NAMALWA (cell line): ENCODE data around the gene PPP2CA.
"Not testable (repeated sequence)": the region's sequence is repeated elsewhere in the genome, so short reads cannot be mapped to it uniquely, and the experiment has no call there.

Experiments
- DNase-seq: peaks from one replicate; pipeline ENCODE4 v3.0.0-alpha.2; 2015; ENCODE audit warnings: low spot score

Gene PPP2CA

DNA sequence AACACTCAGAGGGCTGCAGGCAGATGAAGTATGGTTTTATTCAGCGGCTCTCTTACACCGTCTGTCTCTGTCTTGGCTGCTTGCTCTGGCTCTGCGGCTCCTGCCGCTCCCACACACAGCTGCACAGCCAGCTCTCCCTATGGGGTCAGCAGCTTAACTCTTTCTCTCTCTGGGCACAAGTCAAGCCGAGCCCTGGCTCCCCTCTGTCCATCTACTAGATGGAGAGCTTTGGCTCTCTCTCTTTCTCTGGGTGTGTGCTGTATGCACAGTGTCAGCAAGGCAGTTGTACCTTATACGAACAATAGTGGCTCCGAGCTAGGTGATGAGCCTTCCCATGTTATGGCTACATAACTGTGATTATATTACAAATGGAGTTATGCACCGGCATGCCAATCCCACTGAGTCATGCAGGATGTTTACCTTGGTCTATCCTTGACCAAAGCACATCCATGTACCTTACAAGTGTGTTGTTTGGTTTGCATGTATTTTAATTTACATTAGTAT, 19.3 kb upstream of the PPP2CA start:
- DNase-seq: no peak

DNA sequence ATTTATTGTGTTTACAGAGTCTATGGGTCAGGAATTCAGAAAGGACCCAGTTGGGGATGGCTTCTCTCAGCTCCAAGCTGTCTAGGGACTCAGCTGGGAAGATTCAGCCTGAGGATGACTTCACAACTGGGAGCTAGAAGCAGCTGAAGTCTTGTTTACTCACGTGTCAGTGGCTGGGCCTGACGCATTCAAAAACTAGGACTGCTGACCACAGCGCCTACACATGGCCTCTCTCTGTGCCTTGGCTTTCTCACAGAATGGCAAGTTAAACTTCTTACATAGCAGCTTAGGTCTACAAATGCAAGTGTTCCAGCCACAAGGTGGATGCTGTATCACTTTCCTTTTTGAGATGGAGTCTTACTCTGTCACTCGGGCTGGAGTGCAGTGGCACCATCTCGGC, 16.3 kb upstream of the PPP2CA start:
- no peak for DNase-seq

DNA sequence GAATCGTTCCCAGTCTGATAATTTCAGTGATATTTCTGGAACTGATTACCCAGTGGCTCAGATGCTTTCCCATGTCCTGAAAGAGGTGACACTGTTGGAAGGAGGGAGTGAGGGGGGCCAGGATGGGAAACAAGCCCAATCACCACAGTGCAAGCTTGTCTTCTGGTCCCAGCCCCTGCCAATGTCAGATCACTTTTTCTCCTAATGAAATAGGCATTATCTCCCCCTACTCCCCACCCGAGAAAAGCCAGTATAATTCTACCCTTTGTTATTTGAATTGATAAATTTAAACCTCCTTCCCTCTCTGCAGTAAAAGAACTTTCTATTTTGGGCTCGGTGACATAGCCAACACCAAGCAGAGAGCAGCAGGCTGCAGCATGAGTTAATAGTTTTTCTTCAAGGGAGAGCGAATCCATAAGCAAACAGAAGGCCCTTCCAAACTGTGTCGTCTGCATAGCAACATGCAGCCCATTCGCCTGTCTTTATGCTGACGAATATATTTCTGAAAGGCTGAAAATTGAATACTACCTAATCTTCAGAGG, 14.6 kb upstream of the PPP2CA start:
- no peak for DNase-seq

DNA sequence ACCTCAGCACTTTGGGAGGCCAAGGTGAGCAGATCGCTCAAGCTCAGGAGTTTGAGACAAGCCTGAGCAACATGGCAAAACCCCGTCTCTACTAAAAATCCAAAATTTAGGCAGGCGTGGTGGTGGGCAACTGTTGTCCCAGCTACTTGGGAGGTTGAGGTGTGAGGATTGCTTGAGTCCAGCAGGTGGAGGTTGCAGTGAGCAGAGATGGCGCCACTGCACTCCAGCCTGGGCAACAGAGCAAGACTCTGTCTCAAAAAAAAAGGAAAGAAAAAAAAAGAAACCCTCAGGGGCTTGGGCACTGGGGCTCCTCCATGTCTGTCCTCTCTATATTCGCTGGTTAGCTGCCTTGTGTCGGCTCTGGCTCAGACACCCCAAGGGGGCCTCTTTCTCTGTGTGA, 10.9 kb upstream of the PPP2CA start:
- no peak for DNase-seq

DNA sequence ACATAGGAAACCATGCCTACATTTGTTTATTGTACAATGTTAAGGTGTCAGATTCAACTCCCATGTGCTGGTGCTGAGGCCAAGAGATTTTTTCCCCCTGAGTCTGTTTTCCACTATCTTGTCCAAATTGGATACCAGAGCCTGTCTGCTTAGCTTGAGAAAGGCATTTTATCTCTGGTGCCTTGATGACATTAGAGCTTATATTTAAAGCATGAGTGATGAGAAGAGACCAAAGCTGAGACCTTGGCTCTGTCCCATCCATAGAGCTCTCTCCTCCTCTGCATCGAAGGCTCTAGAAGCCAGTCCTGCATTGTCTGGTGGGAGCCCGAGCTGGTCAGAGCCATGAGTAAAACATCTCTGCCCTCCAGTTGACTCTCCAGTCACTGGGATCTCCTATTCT, 10.4 kb upstream of the PPP2CA start:
- DNase-seq: no peak

DNA sequence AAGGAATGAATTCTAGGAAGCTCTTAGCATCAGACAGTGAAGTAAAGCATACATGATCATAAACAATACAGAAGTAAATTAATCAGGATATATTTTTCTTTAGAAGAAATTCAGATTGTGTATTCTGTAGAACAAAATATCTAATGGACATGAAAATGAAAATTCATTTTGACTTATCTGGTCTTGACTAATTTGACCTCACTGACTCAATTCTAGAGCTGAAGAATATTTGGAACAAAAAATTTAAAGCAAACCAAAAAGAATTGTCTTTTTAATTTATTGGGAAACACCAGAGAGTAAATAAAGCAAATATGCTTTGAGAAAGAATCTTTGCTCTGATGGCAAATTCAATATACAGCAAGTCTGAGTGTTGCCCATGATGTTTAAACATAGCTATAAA, 2.8 kb upstream of the PPP2CA start:
- DNase-seq: no peak

DNA sequence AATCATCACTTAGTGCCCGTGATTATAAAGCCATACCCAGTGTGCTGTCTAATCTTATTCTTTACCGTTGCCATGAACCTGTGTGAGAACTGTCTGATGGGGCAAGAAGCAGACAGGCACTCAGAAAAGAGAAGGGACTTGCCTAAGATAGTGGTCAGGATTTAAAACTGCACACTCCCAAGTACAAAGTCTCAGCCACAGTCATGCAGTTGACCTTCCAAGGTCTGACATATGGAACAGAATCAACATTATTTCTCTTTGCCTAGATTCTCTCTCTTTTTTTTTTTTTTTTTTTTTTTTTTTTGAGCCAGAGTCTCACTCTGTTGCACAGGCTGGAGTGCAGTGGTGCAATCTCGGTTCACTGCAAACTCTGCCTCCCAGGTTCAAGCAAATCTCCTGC, 1.9 kb upstream of the PPP2CA start:
- DNase-seq: no peak

DNA sequence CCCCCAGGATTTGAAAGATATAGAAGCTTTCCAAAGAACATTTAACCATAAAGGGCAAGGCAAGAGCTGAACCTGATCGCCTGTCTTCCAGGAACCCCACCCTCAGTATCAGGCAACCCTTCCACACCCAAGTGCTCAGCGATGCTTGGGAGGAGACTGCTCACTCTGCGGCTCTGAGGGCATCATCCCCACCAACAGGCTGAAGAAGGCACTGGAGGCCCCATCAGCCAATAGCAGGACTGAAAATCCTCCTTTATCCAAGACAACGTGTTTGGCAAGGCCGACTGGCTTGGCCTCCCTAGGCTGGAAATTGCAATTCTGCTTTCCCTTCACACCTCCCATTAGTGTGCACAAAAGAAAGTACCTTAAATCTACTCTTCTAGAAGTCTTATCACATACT, 1.4 kb upstream of the PPP2CA start:
- peak; percentile 25 for DNase-seq

DNA sequence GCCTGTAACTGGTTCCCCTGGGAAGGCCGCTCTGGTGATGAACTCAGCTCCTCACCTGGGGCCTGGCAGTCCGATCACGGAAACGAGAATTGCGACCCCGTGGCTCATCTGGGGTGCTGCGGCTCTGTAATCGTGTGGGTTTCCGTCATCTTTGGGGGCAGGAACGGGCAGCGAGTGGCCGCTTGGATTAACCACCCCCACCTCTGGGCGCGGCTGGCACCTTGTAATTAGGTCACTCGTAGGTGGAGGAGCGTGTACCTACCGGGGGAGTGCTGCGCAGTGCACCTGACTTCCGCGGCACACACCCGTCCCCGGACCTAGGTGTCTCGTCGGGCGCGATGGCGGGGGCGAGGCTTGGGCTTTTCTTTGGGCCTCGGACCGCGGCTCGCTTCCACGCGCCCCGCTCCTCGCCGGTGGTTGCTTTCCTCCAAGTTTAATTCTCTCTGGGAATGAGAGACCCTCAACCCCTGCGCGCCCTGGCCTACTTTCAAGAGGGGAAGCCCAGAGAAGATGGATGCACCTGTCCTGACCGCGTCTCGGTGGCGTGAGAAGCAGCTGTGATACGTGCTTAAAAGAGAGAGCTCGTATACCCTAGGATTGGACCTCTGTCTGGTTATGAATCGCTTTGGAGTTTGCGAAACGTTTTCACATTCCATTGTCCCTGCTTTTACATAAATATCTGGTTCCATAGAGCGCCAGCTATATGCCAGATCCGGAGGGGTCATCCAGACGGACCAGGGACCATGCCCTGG, 744 bp upstream of the PPP2CA start:
- no peak for DNase-seq

DNA sequence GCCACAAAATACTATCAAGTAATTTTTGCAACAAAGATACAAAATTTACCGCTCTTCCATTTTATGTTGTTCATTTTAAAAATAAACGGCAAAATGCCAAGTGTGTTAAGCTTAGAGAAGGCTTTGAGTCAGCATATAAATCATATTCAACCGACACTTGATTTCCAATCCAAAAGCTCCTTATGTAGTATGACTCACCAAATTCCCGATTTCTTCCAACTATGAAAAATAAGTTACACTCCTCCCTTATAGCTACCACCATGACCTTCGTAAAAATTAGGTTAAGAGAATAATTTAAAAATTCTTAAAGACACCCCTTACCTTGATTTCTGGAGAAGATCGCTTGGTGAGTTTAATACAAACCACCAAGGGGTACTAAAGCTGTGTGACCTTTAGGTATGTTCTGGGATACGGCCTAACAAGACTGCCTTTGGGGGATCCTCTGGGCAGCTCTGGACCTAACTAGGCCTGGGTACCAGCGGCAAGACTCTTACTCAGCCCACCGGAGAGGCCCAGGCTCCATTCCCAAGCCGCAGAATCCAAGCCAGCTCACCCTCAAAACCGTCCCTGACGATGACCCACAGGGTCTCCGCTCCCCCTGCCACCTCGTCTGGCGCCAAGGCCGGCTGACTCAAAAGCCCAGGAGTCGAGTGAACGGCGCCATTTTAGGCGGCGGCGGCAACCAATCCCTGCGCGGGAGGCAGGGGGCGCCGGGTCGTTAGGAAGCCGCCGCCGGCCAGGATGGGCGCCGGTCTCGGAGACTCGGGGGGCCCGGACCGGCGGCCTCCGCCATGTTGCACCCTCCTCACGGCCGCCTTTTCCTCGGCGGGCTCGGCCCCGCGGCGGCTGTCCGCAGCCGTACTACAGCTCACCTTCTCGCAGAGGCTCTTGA, 739 bp downstream of the PPP2CA start:
- peak; percentile 80 for DNase-seq

DNA sequence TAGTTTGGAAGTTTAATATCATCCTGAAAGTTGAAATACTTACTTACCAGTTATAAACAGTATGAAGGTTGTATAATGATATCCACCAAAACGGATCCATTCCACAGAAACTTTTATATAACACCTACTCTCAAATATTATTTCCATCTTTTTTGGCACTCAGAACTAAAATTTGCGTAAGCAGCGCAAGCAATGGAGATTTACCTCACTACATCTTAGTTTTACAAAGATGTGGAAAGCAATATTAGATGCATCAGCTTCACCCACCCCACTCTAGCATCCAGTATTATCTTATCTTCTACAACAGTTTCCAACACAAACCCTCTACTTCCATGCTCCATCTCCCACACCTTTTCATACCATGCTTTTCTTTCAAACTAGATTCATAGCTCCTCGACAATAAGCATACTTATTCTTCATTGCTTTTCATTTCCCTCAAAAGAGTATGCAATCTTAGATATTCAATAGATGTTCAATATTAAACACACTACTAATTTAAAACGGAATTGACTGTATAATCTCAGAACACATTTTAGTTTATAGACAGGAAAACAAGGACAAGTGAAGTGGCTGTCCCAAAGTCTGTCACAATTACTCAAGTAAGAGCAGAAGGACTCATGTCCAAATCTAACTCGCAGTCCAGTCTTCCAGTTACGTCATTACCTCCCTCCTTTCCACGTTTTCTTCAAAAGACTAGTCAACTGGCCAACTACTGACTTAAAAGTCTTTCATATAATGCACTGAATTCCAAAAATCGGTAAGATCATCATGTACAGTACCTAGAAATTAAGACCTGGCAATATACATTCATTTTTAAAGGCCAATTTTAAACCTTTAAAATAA, 2.2 kb downstream of the PPP2CA start:
- peak; percentile 26 for DNase-seq

DNA sequence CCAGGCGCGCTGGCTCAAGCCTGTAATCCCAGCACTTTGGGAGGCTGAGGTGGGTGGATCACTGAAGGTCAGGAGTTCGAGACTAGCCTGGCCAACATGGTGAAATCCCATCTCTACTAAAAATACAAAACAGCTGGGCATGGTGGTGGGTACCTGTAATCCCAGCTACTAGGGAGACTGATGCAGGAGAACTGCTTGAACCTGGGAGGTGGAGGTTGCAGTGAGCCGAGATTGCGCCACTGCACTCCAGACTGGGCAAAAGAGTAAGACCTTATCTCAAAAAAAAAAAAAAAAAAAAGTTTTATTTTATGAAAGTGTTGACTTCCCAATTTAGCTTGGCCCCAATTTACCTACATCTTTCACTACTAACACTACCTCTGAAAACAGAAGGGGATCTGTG, 4.2 kb downstream of the PPP2CA start:
- not testable (repeated sequence) for DNase-seq

DNA sequence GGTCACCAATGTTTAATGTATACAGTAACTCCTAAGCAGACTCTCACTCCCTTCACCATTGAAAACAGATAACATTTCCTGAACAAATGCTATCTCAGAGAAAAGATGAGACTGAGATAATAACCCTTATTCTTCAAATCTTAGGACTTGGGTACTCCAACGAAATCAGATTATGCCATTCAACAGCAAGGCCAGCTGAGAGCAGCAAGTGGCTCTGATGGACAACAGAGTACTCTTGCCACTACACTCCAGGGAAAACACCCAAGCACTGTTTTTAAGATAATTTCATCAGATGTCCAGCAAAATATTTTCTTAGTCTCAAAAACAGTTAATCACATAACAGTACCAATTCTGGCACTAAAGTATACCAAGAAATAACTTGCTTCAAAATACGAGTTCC, 10.1 kb downstream of the PPP2CA start:
- DNase-seq: no peak

DNA sequence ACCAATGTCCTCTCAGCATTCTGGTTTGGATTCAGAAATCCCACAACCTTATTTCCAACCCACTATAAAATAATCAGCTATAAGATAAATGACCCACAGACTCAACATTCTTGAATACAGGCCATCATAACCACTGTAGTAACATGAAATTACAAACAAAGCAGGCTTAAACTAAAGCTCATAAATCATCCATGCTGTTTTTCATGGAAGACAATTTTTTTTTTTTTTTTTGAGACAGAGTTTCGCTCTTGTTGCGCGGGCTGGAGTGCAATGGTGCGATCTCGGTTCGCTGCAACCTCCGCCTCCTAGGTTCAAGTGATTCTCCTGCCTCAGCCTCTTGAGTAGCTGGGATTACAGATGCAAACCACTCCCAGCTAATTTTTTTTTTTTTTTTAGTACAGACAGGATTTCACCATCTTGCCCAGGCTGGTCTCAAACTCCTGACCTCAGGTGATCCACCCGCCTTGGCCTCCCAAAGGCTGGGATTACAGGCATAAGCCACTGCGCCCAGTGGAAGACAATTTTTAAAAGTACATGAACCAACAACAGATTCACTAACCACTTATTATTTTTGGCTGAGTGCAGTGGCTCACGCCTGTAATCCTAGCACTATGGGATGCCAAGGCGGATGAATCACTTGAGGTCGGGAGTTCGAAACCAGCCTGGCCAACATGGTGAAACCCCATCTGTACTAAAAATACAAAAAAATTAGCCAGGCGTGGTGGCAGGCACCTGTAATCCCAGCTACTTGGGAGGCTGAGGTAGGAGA, 14.4 kb downstream of the PPP2CA start:
- DNase-seq: not testable (repeated sequence)

DNA sequence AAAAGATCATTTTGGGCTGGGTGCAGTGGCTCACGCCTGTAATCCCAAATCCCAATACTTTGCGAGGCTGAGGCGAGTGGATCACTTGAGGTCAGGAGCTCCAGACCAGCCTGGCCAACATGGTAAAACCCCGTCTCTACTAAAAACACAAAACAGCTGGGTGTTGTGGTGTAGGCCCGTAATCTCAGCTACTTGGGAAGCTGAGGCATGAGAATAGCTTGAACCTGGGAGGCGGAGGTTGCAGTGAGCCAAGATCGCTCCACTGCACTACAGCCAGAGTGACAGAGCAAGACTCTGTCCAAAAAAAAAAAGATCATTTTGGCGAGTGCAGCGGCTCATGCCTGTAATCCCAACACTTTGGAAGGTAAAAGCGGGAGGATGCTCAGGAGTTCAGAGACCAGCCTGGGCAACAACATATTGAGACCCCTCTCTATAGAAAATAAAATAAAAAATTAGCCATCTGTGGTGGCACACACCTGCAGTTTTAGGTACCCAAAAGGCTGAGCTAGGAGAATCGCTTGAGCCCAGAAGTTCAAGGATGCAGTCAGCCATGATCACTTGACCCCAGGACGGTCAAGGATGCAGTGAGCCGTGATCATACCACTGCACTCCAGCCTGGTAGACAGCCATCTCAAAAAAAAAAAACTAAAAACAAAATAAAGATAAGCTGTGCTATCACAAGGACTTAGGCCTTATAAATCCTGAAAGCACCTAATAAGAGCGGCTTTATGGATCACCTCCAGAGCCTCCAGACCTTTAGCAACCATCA, 16.2 kb downstream of the PPP2CA start:
- no peak for DNase-seq

DNA sequence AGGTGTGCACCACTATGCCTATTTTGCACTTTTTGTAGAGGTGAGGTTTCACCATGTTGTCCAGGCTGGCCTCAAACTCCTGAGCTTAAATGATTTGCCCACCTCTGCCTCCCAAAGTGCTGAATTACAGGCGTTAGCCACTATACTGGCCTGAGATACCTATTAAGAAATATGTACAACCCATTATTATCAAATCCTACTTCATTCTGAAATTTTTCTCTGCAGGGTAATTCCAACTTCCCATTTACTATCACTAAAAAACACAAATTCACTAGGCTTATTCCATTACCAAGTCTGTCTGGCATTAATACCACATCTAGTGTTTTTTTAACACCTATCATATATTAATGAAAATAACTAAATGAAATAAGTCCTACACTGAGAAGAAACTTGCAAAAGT, 18.2 kb downstream of the PPP2CA start:
- DNase-seq: no peak

DNA sequence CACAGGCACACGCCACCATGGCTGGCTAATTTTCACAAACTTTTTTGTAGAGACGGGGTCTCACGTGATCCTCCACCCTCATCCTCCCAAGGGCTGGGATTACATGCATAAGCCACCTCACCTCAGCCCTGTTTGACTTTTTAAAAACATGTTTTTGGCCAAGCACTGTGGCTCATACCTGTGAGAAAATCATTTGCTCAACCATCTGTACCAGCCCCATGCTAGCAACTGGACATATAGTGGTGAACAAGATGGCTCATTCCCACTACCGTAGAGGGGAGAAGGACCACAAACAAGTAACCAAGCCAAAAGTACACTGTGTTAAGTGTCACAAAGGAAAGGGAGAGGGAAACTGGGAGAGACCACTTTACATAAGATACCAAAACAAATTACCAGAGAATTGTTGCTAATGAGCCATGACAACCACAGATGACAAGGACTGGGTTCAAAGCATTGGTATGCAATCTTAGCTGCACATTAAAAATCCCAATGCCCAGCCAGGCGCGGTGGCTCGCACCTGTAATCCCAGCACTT, 19.2 kb downstream of the PPP2CA start:
- DNase-seq: no peak

DNA sequence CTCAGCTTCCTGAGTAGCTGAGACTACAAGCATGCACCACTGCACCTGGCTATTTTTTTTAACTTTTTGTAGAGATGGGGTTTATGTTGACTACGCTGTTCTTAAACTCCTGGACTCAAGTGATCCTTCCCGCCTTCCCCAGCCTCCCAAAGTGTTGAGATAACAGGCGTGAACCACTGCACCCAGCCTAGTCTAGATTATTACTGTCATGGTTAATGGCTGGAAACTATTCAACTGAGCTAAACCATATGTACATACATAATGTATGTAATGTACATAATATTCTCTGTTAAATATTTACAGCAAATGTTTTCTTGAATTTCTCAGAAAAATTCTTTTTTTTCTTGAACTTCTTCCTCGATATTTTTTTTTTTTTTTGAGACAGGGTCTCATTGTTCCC, 21.3 kb downstream of the PPP2CA start:
- DNase-seq: no peak

DNA sequence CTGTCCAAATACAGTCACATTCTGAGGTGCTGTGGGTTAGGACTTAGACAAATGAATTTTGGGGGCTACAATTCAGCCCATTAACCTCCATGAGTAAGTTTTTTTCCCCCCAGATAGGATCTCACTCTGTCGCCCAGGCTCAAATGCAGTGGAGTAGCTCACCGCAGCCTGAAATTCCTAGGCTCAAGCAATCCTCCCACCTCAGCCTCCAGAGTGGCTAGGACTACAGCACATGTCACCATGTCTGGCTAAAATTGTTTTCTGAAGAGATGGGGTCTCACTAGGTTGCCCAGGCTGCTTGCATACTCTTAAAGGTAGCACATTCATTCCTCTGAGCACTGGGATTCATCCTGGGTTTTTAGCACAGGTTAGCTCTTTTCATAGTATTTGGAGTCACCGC, 22.2 kb downstream of the PPP2CA start:
- DNase-seq: no peak

DNA sequence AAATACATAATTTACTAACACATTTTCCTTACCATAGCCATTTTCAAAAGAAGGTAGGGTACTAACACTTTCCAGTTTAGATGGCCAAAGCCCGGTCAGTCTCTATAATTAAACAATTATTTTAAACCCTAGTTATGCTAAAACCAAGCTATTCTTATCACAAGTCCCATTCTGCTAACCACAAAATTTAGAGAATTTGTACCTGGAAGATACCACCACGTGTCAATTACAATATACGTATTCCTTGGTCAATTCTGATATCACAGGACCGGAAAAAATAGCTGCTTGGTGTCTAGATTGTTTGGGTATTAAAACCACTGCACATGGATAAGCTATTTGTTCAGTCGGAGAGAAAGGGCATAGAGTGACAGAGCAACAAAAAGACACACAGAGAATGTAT, 30.2 kb downstream of the PPP2CA start:
- DNase-seq: no peak
